WTC11 (cell line): ENCODE results near the gene RASA4.
"Not testable (repeated sequence)": the region's sequence is repeated elsewhere in the genome, so short reads cannot be mapped to it uniquely, and the experiment has no call there.

Experiments used
- ATF2 ChIP-seq: sonication (generic); formaldehyde crosslinking; IDR thresholded peaks from 2 replicates; pipeline ENCODE4 v1.8.1; 2022; ENCODE audit warnings: low read depth, missing genetic modification reagents, borderline replicate concordance
- ATF3 ChIP-seq: sonication (generic); formaldehyde crosslinking; conservative IDR thresholded peaks from 2 replicates; pipeline ENCODE4 v1.8.1; 2022; ENCODE audit warnings: mild to moderate bottlenecking, missing genetic modification reagents
- CREB1 ChIP-seq: sonication (generic); formaldehyde crosslinking; IDR thresholded peaks from 2 replicates; pipeline ENCODE4 v1.8.0; 2023; ENCODE audit warnings: mild to moderate bottlenecking, missing genetic modification reagents
- ESRRA ChIP-seq: sonication (generic); formaldehyde crosslinking; IDR thresholded peaks from 2 replicates; pipeline ENCODE4 v1.8.1; 2022; ENCODE audit warnings: mild to moderate bottlenecking, missing genetic modification reagents, borderline replicate concordance
- FOXP1 ChIP-seq: sonication (generic); formaldehyde crosslinking; IDR thresholded peaks from 2 replicates; pipeline ENCODE4 v1.8.0; 2022; ENCODE audit warnings: missing genetic modification reagents, mild to moderate bottlenecking, moderate library complexity, borderline replicate concordance
- JUN ChIP-seq: sonication (generic); formaldehyde crosslinking; IDR thresholded peaks from 2 replicates; pipeline ENCODE4 v1.8.0; 2023; ENCODE audit warnings: mild to moderate bottlenecking, missing genetic modification reagents
- MAX ChIP-seq: sonication (generic); formaldehyde crosslinking; IDR thresholded peaks from 2 replicates; pipeline ENCODE4 v1.8.0; 2022; ENCODE audit warnings: mild to moderate bottlenecking, missing genetic modification reagents
- NFYB ChIP-seq: sonication (generic); formaldehyde crosslinking; conservative IDR thresholded peaks from 2 replicates; pipeline ENCODE4 v1.8.0; 2022; ENCODE audit warnings: low read depth, missing genetic modification reagents
- SMAD3 ChIP-seq: sonication (generic); formaldehyde crosslinking; IDR thresholded peaks from 2 replicates; pipeline ENCODE4 v1.8.0; 2022; ENCODE audit warnings: missing genetic modification reagents, mild to moderate bottlenecking, borderline replicate concordance
- TP53 ChIP-seq: sonication (generic); formaldehyde crosslinking; IDR thresholded peaks from 2 replicates; pipeline ENCODE4 v1.8.1; 2023; ENCODE audit warnings: mild to moderate bottlenecking, missing genetic modification reagents
- ZMAT4 ChIP-seq: fragments of 250-450 bp; sonication (Bioruptor Pico); IDR thresholded peaks from 2 replicates; pipeline ENCODE4 v1.9.0; 2021; ENCODE audit warnings: mild to moderate bottlenecking
- TF ChIP-seq, protein P1 (sequence below): sonication (generic); formaldehyde crosslinking; IDR thresholded peaks from 2 replicates; pipeline ENCODE4 v1.8.0; 2023; ENCODE audit warnings: mild to moderate bottlenecking, missing genetic modification reagents
- TF ChIP-seq, protein P2 (sequence below): fragments of 200-600 bp; IDR thresholded peaks from 2 replicates; pipeline ENCODE4 v1.8.0; 2022; ENCODE audit warnings: antibody characterized with exemption
- TF ChIP-seq, protein P3 (sequence below): sonication (generic); formaldehyde crosslinking; IDR thresholded peaks from 2 replicates; pipeline ENCODE4 v1.8.0; 2022; ENCODE audit warnings: mild to moderate bottlenecking, missing genetic modification reagents

DNA sequence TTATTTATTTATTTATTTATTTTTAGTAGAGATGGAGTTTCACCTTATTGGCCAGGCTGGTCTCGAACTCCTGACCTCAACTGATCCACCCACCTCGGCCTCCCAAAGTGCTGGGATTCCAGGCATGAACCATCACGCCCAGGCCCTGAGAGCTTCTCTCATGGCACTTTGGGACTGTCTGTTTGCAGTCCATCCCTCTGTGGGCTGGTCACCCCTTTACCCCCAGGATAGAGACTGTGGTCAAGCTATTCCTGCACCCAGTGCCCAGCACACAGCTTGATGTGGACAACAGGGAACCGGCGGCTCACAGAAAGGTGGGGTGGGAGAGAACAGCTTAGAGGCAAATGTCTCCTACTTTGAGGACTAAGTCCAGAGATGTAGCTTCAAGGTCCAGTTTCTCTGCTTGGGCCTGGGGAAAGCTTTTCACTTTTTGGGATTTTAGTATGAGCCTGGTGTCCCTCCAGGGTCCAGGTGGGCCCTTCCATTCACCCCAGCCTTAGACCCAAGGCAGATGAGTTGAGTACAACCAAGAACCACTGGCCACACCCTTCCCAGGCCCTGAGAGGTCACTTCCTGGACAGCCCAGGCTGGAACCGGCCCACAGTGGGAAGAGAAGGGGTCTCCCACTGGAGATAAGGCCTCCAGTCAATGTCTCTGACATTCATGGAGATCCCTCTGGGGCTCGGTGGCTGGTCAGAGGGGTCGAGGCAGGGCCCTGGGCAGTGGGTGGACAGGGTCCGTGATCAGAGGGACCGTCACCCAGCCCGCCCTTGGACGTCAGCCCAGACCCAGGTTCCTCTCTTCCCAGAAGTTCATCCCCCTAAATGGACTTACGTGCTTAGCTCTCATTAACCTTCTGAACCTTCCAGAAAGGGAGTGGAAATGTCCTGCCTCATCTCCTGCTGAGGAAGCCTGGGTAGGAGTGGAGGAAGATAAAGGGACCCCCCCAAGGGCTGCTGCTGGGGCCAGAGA lies 88.4 kb downstream of the RASA4 start:
- TF ChIP-seq, protein P1, sequence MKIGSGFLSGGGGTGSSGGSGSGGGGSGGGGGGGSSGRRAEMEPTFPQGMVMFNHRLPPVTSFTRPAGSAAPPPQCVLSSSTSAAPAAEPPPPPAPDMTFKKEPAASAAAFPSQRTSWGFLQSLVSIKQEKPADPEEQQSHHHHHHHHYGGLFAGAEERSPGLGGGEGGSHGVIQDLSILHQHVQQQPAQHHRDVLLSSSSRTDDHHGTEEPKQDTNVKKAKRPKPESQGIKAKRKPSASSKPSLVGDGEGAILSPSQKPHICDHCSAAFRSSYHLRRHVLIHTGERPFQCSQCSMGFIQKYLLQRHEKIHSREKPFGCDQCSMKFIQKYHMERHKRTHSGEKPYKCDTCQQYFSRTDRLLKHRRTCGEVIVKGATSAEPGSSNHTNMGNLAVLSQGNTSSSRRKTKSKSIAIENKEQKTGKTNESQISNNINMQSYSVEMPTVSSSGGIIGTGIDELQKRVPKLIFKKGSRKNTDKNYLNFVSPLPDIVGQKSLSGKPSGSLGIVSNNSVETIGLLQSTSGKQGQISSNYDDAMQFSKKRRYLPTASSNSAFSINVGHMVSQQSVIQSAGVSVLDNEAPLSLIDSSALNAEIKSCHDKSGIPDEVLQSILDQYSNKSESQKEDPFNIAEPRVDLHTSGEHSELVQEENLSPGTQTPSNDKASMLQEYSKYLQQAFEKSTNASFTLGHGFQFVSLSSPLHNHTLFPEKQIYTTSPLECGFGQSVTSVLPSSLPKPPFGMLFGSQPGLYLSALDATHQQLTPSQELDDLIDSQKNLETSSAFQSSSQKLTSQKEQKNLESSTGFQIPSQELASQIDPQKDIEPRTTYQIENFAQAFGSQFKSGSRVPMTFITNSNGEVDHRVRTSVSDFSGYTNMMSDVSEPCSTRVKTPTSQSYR (CRISPR knock-in tag) = not testable (repeated sequence)
- not testable (repeated sequence) for TF ChIP-seq NFYB (CRISPR knock-in tag); CREB1 (CRISPR knock-in tag); FOXP1 (CRISPR knock-in tag); ATF2 (CRISPR knock-in tag); ESRRA (CRISPR knock-in tag); ATF3; ZMAT4 (CRISPR knock-in tag); MAX; SMAD3 (CRISPR knock-in tag); TP53 (CRISPR knock-in tag); JUN
- TF ChIP-seq, protein P2, sequence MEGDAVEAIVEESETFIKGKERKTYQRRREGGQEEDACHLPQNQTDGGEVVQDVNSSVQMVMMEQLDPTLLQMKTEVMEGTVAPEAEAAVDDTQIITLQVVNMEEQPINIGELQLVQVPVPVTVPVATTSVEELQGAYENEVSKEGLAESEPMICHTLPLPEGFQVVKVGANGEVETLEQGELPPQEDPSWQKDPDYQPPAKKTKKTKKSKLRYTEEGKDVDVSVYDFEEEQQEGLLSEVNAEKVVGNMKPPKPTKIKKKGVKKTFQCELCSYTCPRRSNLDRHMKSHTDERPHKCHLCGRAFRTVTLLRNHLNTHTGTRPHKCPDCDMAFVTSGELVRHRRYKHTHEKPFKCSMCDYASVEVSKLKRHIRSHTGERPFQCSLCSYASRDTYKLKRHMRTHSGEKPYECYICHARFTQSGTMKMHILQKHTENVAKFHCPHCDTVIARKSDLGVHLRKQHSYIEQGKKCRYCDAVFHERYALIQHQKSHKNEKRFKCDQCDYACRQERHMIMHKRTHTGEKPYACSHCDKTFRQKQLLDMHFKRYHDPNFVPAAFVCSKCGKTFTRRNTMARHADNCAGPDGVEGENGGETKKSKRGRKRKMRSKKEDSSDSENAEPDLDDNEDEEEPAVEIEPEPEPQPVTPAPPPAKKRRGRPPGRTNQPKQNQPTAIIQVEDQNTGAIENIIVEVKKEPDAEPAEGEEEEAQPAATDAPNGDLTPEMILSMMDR = not testable (repeated sequence)
- TF ChIP-seq, protein P3, sequence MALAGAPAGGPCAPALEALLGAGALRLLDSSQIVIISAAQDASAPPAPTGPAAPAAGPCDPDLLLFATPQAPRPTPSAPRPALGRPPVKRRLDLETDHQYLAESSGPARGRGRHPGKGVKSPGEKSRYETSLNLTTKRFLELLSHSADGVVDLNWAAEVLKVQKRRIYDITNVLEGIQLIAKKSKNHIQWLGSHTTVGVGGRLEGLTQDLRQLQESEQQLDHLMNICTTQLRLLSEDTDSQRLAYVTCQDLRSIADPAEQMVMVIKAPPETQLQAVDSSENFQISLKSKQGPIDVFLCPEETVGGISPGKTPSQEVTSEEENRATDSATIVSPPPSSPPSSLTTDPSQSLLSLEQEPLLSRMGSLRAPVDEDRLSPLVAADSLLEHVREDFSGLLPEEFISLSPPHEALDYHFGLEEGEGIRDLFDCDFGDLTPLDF (CRISPR knock-in tag) = not testable (repeated sequence)
